ENCODE data around the gene PLEKHO1. TPM values are rescaled to one million over a fixed set of nuclear protein-coding genes. Genes with fewer than 3 reads are reported as not detected.

The PLEKHO1 gene
- total RNA-seq = 10 to 100 TPM in 1 of 2 donors, 1 to 10 TPM in 1; 5.4 to 30.8 TPM

- H3K9ac ChIP-seq (ENCODE audit: low read depth in 2 of 2, low read length in 2 of 2) = peak within 1 kb of the TSS; percentile 77 to 84
- no peaks in the 10 kb centered on the region for H3K9me3 ChIP-seq
- TF ChIP-seq CTCF (IDR thresholded peaks at IDR 0.05) = no peak
- peak within 1 kb of the TSS; percentile 84 for H3K27ac ChIP-seq
- intact Hi-C loops (cut with DNase I) = no loop called here
- peak within 1 kb of the TSS; percentile 56 for H3K4me3 ChIP-seq
- H3K4me1 ChIP-seq = peaks cover 6% of the 10 kb centered on the region
- no peaks in the 10 kb centered on the region for H3K36me3 ChIP-seq
- peaks cover 11% of the 10 kb centered on the region for H3K27me3 ChIP-seq
- peak; percentile 73 for DNase-seq
Observed at GRCh38 chr1:150149271-150150132, at the start of gene PLEKHO1. Gene PLEKHO1 (plus strand): TSS chr1:150149916. CDS start chr1:150150258, 342 bp downstream.

GRCh38 chr1:150102986-150103385 is 46.7 kb upstream of the PLEKHO1 start:
- no peak for TF ChIP-seq CTCF (IDR thresholded peaks at IDR 0.05)
- Histone ChIP-seq H3K27me3 (no peaks in the 10 kb centered on the region), H3K4me1 (no peaks in the 10 kb centered on the region), H3K9ac (ENCODE audit: low read depth in 2 of 2, low read length in 2 of 2) (no peak overlapping the region), H3K27ac (no peak overlapping the region), H3K4me3 (no peak overlapping the region), H3K36me3 (no peaks in the 10 kb centered on the region), H3K9me3 (no peaks in the 10 kb centered on the region)
- intact Hi-C loops (cut with DNase I) = no loop called here
- DNase-seq = no peak

GRCh38 chr1:150106341-150106740 is 43.4 kb upstream of the PLEKHO1 start:
- intact Hi-C loops (cut with DNase I) = no loop called here
- no peaks in the 10 kb centered on the region for H3K36me3 ChIP-seq
- TF ChIP-seq CTCF (IDR thresholded peaks at IDR 0.05) = no peak
- no peak overlapping the region for H3K27ac ChIP-seq
- DNase-seq = no peak
- no peaks in the 10 kb centered on the region for H3K4me1 ChIP-seq
- H3K4me3 ChIP-seq = no peak overlapping the region
- no peaks in the 10 kb centered on the region for H3K27me3 ChIP-seq
- no peak overlapping the region for H3K9ac ChIP-seq (ENCODE audit: low read depth in 2 of 2, low read length in 2 of 2)
- no peaks in the 10 kb centered on the region for H3K9me3 ChIP-seq

GRCh38 chr1:150109586-150109985 is 40.1 kb upstream of the PLEKHO1 start:
- H3K27me3 ChIP-seq = no peaks in the 10 kb centered on the region
- H3K27ac ChIP-seq = peak overlapping the region; percentile 30
- no peaks in the 10 kb centered on the region for H3K36me3 ChIP-seq
- H3K9ac ChIP-seq (ENCODE audit: low read depth in 2 of 2, low read length in 2 of 2) = no peak overlapping the region
- no peak for TF ChIP-seq CTCF (IDR thresholded peaks at IDR 0.05)
- no peaks in the 10 kb centered on the region for H3K4me1 ChIP-seq
- H3K9me3 ChIP-seq = no peaks in the 10 kb centered on the region
- intact Hi-C loops (cut with DNase I) = no loop called here
- H3K4me3 ChIP-seq = no peak overlapping the region
- no peak for DNase-seq

GRCh38 chr1:150110116-150110515 is 39.6 kb upstream of the PLEKHO1 start:
- intact Hi-C loops (cut with DNase I) = no loop called here
- Histone ChIP-seq H3K9me3 (no peaks in the 10 kb centered on the region), H3K27ac (no peak overlapping the region), H3K27me3 (no peaks in the 10 kb centered on the region), H3K9ac (ENCODE audit: low read depth in 2 of 2, low read length in 2 of 2) (no peak overlapping the region), H3K4me3 (no peak overlapping the region), H3K36me3 (no peaks in the 10 kb centered on the region), H3K4me1 (no peaks in the 10 kb centered on the region)
- no peak for TF ChIP-seq CTCF (IDR thresholded peaks at IDR 0.05)
- no peak for DNase-seq
